Jurkat, Clone E6-1 (cell line): ENCODE measurements around the gene CLMN.

ENCODE experiments used
- DNase-seq: peaks from one replicate; pipeline ENCODE4 v3.0.0-alpha.2; 2011; ENCODE audit warnings: low read depth, low spot score
- H3K4me3 ChIP-seq: 2 replicates; pipeline ENCODE4 v1.5.1; 2011; ENCODE audit warnings: mild to moderate bottlenecking, low read length, control low read depth, moderate library complexity

CLMN gene

DNA sequence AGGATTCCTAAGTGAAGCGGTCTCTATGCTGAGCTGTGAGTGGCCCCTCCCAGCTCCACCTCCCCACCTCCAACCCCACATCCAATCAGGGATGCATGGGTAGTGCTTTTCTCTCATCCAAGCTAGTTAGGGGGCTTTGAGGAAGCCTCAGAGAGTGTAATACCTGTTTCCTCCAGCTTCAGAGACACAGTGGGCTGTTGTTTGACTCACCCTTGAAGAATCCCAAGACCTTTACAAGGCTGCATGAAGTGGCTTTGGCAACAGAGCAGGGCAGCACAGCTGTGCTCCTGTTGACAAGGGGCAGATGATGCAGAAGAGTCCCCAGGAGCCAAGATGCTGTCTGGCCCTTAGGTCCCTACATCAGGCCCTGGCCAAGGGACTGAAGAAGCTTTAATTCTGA lies 27.1 kb upstream of the CLMN start:
- H3K4me3 ChIP-seq, result no peak overlapping the region
- DNase-seq, result no peak

DNA sequence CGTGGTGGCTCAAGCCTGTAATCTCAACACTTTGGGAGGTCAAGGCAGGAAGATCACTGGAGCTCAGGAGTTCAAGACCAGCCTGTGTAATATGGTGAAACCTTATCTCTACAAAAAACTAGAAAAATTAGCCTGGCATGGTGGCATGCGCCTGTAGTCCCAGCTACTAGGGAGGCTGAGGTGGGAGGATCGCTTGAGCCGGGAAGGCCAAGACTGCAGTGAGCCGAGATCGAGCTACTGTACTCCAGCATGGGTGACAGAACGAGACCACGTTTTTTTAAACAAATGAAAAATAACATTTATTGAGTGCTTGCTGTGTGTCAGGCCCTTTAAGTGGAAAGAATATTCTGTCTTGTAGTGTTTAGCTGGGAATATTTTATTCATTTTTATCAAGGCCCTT lies 26.6 kb upstream of the CLMN start:
- no peak overlapping the region for H3K4me3 ChIP-seq
- no peak for DNase-seq

DNA sequence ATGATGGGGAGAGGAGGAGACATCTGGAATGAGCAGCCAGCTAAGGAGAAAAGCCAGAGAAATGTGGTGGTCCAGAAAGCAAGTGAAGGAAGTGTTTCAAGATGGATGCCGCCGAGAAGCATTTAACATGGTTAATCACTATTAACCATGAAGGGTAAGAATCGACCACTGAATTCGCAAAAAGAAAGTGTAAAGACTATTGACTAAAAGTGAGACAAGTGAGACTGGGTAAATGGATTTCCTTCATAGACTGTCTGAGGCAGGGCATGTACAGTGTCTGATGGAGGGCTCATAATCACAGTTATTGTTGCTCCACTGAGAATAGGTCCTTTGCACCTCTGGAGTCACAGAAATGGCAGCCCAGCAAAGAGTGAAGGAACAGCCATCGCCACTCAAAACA lies 25.3 kb upstream of the CLMN start:
- H3K4me3 ChIP-seq, result no peak overlapping the region
- no peak for DNase-seq

DNA sequence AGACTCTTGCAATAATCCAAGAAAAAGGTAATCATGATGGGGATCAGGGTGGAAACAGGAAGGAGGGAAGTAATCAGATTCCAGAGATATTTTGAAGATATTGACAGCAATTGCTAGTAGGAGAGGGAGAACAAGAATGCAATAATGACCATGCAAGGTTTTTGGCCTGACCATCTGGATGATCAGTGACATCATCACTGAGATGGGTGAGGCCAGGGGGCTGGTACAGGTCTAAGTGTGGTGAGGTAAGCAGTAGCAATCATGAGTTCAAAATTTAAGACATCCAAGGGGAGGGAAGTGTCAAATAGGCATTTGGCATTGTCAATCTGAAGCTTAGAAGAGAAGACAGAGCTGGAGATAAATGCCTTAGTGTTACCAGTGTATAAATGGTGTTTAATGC lies 24.8 kb upstream of the CLMN start:
- no peak overlapping the region for H3K4me3 ChIP-seq
- DNase-seq, result no peak

DNA sequence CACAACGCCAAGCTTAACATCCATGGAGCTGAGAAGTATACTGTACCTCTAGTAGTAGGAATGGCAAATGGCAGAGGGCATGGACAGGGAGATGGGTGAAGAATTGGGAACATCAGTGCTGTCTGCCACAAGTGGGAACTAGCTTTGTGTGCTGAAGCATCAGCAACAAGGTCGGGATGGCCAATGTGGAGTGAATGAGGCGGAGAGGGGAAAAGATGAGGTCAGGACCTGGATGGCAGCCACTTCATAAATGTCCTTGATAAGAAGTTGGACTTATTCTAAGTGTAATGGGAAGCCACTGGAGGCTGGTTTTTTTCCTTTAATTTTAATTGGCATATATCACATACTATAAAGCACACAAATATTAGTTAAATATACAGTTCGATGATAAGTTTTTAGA lies 21.9 kb upstream of the CLMN start:
- no peak overlapping the region for H3K4me3 ChIP-seq
- DNase-seq, result no peak

DNA sequence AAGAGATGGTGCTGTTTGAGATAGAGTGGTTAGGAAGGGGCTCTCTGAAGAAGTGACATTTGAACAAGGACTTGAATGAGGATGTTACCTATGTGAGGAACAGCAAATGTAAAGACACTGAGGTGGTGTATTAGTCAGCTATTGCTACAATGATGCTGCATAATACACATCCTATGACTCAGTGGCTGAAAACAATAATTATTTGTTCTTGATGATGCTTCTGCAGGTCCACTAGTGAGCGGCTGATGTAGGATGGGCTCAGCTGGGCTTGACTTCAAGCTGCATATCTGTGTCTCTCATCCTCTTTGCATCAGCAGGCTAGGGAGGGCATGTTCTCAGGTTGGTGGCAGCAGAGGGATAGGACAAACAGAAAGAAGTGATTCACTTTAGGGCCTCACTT lies 21.4 kb upstream of the CLMN start:
- no peak for DNase-seq
- no peak overlapping the region for H3K4me3 ChIP-seq

DNA sequence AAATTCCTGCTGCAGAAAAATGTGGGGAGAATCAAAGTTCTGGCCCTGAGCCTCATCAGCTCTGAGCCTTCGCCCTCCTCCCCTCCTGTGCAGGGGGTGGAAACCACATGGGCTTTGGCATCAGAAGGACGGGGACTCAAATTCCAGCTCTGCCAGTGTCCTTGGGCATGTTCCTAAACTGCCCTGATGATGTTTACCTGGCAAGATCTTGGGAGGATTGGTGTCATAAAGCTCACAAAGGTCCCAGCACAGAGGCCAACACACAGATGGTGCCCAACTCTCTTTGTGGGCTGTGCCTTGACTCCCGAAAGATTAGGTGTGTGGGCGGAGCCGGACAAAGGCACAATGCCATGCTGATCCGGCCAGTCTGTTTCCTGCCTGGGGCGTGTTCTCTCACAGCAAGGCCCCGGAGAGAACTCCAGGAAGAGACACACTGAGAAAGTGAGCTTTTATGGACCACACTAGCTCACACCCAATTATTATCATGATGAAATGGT lies 20.5 kb upstream of the CLMN start:
- DNase-seq, result no peak
- no peak overlapping the region for H3K4me3 ChIP-seq

DNA sequence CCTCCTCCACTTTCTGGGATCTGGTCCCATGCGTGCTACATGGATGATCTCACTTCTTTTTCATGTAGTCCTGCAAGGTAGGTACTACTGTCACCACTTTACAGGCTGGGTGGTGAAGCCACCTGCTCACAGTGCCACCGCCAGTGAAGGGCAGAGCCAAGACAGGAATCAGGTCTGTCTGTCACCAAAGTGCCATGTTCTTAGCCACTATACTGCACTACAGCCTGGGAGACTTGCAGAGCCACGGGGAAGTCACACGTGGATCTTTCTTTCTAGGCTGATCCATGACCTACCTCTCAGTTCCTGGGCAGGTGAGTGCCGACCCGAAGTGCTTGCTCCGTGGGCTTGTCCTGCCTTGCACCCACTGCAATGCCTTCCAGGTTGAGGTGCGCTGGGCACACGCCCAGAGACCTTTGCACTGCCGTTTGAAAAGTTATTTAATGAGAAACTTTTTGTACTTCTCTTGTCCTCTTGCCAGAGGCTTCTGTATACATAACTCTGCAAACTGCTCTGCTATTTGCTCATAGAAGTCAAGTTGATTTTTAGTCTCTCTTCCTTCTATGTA lies 19.7 kb upstream of the CLMN start:
- H3K4me3 ChIP-seq, result no peak overlapping the region
- no peak for DNase-seq

DNA sequence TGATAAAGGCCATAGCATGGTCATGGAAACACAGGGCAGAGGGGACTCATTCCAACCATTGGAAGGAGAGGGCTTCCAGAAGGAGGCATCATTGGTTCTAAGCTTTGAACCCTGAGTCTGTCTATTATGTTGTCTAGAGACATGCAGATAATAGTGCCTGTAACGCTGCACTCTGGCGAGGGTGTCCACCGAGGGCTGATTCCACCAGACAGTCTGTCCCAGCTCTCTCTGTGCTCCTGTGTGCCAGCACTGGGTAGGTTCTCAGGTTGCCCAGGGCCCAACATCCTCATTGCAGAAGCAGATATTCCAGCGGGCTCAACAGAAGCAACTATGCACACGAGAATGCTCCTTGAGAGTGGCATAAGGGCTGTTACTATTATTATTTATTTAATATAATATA lies 18.7 kb upstream of the CLMN start:
- no peak overlapping the region for H3K4me3 ChIP-seq

DNA sequence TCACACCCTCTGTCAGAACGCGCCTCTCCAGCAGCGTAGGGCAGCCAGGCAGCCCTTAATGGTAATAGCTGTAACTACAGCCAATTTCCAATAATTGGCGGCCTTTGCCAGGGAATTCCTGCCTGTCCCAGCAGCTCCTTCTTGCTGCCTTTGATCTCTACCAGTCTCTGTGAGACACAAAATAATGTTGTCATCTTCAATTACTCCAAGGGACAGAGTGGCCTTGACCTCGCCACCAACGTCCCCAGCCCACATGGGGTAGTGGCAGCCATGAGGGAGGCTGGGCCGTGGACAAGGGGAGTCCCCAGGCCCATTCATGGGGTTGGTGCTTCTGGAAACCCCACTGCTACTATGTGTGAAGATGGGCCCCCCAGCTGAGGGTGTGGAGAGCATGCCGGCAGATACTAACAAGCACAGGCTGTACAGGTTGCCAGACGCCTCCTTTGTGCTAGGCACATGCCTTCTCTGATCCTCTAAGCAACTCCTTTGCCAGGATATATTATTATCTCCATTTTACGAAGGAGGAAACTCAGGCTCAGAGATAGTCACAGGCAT lies 17.4 kb upstream of the CLMN start:
- no peak overlapping the region for H3K4me3 ChIP-seq
- DNase-seq, result no peak

More for the DNA sequence above, 18.7 kb upstream of the CLMN start:
- DNase-seq, result no peak

DNA sequence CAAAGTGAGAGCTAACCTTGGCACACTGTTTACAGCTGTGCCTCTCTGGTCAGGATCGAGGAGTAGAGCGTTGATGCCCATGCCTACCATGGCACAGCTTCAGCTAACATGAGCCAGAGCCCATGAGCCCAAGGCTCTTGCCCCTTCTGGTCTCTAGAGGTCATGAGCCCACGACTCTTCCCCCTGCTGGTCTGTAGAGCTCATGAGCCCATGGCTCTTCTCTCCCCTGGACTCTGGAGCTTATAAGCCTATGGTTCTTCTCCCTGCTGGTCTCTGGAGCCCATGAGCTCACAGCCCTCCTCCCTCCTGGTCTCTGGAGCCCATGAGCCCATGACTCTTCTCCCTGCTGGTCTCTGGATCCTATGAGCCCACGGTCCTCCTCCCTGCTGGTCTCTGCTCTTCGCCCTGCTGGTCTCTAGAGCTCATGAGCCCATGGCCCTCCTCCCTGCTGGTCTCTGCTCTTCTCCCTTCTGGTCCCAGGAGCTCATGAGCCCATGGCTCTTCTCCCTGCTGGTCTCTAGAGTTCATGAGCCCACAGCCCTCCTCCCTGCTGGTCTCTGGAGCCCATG lies 16.6 kb upstream of the CLMN start:
- DNase-seq, result no peak
- no peak overlapping the region for H3K4me3 ChIP-seq

DNA sequence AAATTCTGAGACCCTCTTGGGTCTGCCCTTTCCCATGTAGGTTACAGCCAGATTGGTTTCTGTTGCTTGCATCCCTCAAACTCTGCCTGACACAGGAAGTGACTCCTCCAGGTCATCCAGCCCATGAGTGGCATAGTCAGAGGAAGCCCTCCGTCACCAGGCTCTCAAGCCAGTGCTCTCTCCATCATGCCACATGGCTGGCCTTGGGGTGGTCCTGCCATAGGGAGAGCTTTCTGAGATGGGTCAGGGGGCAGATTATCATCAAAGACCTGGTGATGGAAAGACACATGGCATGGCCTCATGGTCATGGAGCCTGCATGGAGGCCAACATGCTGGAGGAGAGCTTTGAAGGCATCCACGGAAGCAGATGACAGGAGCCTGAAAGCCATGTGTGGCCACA lies 15.4 kb upstream of the CLMN start:
- no peak for DNase-seq
- no peak overlapping the region for H3K4me3 ChIP-seq

DNA sequence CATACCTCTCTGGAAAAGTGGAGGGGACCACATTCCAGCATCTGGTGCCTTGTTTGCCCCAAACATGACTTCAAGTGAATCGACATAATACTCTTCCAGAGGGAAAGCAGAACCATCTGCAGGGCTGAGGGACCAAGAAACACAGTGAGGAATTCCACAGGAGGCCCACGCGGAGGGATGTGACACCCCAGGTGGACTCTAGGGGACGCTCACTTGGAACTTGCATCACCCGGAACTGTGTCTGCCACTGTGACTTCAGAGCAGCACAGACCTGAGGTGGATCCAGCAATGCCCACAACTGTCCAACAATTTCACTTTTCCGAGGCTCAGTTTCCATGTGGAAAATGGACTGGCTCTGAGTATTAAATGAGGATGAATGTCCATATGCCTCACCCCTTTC lies 14.3 kb upstream of the CLMN start:
- no peak overlapping the region for H3K4me3 ChIP-seq
- DNase-seq, result no peak

DNA sequence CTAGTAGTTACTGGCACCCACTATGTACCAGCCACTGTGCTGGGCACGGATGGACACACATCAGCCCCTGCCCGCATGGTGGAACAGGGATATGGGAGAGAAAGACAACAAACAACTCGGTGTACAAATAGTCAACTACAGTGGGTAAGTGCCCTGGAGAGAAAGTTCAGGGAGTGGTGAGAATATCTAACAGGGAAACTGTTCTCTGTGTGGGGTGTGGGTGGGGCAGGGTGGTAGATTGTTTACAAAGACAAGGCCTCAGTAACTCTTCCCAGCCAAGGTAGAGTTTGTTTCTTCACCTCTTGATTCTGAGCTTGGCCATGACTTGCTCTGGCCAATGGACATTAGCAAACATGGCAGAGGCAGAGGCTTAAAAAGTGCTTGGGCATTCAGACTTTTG lies 12.9 kb upstream of the CLMN start:
- no peak for DNase-seq
- no peak overlapping the region for H3K4me3 ChIP-seq

DNA sequence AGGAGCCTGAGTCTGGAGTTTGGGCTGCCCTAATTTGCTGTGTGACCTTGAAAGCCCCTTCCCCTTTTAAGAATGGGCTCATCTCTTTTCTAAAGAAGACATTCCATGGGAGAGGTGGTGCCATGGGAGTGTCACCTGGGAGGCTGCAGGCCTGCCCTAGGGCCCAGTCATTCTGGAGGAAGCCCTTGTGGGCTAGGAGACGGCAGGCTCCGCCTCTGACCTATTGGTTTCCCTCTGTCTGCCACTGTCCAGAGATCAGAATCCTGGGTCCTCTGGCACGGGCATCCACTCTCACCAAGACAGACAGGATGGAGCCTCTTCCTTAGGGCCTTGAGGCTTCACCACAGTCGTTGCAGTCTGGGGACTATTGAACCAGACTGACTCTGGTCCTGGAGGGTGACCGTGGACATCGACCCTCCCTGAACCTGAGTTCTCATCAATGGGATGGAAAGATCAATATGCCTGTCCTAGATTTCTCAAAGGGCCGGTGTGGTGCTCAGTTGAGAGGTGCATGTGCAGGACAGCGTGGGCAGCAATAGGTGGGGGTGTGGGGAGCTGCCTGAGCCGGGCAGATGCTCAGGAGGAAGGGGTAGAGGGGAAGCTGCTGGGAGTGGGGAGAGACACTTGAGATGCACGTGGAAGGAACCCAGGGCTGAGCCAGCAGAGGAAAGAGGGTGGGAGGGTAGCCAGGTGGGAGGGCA lies 12.2 kb upstream of the CLMN start:
- H3K4me3 ChIP-seq, result no peak overlapping the region
- DNase-seq, result no peak

DNA sequence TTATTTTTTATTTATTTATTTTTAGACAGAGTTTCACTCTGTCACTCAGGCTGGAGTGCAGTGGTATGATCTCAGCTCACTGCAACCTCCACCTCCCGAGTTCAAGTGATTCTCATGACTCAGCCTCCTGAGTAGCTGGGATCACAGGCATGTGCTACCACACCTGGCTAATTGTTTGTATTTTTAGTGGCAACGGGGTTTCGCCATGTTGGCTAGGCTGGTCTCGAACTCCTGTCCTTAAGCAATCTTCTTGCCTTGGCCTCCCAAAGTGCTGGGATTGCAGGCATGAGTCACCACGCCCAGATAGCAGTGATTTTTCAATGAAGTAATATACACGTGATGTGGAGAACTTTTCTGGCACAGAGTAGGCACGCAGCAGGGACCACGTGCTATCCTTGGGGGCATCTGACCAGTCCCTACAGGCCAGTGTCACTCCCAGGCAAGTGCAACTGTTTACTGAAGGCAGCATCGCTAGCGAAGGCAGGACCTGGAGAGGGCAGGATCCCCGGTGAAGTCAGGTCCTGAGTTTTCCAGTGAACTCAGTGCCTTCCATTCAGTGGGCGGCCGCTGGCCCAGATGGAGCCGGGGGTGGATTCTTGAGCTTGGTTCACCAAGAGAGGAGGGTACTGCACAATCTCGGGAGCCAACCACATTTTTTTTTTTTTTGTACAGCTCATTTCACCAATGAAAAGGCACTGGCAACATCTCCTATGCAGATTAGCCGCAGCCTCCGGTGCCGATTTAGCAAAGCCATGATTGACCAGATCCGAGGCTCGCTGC lies 11.1 kb upstream of the CLMN start:
- no peak for DNase-seq
- H3K4me3 ChIP-seq, result no peak overlapping the region

DNA sequence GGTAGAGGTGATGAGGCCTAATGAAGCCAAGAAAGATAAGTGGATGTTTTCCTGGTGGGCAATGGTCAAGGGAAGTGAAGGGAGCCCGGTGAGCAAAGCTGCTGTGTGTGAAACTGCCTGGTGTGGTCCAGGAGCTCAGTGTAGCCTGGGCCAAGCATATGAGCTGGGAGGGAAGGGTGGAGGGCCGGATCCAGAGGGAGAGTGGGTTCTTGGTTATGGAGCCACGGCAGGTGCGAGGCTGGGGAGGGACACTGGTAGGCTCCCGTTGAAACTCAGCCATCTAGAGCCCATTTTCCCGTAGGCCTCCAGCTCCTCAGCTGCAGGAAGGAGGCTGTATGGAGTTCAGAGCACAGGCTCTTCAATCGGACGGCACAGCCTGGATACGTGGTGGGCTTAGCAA lies 10.2 kb upstream of the CLMN start:
- no peak overlapping the region for H3K4me3 ChIP-seq
- no peak for DNase-seq

DNA sequence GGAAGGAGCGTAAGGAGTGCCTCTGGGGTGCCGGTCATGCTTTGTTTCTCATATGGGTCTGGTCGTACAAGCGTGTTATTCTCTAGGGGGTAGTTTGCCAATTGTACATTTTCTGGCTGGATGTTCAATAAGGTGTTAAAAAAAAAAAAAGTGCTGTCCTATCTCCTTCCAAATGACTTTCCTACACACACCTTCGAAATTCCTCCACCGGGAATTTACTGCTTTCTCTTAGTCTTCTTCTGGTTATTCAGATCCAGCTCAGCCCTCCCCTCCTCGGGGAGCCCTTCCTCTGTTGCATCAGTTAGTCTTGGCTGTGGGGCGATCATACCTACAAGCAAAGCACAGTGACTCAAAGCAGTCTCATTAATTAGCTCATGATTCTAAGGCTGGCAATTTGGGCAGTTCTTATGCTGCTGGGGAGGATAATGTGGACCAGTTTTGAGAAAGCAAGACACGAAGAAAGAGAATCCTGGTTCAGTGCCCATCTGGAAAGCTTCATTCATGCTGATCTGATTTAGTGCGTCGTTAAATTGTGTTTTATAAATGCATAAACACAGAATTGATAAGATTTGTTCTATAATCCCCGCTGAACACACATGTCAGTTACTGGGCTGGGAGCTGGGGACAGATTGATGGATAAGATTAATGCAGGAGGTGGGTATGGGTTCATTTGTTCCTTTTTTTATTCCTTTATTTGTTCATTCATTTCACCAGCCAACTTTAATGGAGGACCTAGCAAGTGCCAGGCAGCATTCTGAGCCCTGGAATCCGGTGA lies 9.2 kb upstream of the CLMN start:
- no peak for DNase-seq
- H3K4me3 ChIP-seq, result no peak overlapping the region
